SK-N-SH treated with all-trans-retinoic acid at 6 μM for 48 hours (cell line): ENCODE data around the gene FRMD1.

Experiments used
- ESRRG ChIP-seq: fragments of 250-450 bp; sonication (Bioruptor Pico); IDR thresholded peaks from 2 replicates; pipeline ENCODE4 v1.6.1; 2021; ENCODE audit warnings: mild to moderate bottlenecking
- TOX ChIP-seq: fragments of 250-450 bp; sonication (Bioruptor Pico); IDR thresholded peaks from 2 replicates; pipeline ENCODE4 v1.8.0; 2021; ENCODE audit warnings: mild to moderate bottlenecking, moderate library complexity, borderline replicate concordance
- ZFP30 ChIP-seq: fragments of 450-650 bp; formaldehyde crosslinking; IDR thresholded peaks from 2 replicates; pipeline ENCODE4 v1.5.0; 2022; ENCODE audit warnings: mild to moderate bottlenecking, moderate library complexity
- ZNF70 ChIP-seq: fragments of 450-650 bp; formaldehyde crosslinking; IDR thresholded peaks from 2 replicates; pipeline ENCODE4 v1.5.0; 2020; ENCODE audit warnings: mild to moderate bottlenecking, moderate library complexity
- TF ChIP-seq, protein P1 (sequence below): fragments of 250-450 bp; sonication (Bioruptor Pico); IDR thresholded peaks from 2 replicates; pipeline ENCODE4 v1.8.0; 2020; ENCODE audit warnings: mild to moderate bottlenecking, moderate library complexity, borderline replicate concordance

DNA sequence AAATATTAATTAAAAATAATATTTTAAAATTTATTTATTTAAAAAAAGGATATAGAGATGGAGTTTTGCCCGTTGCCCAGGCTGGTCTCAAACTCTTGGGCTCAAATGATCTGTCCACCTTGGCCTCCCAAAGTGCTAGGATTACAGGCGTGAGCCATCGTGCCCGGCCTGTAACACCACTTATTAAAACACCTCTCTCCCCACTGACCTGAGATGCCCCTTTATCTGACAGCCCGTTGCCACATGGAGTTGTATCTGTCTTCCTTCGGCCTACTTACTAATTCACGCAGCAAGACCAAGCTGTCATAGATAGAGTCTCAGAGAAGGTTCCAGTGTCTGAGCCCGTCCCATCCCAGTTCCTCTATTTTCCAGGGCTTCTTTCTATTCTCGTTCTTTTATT is 50.8 kb downstream of the FRMD1 start:
- TF ChIP-seq ZNF70 (CRISPR knock-in tag) (no peak), ESRRG (CRISPR knock-in tag) (no peak), TOX (CRISPR knock-in tag) (no peak), ZFP30 (CRISPR knock-in tag) (no peak)
- TF ChIP-seq, protein P1, sequence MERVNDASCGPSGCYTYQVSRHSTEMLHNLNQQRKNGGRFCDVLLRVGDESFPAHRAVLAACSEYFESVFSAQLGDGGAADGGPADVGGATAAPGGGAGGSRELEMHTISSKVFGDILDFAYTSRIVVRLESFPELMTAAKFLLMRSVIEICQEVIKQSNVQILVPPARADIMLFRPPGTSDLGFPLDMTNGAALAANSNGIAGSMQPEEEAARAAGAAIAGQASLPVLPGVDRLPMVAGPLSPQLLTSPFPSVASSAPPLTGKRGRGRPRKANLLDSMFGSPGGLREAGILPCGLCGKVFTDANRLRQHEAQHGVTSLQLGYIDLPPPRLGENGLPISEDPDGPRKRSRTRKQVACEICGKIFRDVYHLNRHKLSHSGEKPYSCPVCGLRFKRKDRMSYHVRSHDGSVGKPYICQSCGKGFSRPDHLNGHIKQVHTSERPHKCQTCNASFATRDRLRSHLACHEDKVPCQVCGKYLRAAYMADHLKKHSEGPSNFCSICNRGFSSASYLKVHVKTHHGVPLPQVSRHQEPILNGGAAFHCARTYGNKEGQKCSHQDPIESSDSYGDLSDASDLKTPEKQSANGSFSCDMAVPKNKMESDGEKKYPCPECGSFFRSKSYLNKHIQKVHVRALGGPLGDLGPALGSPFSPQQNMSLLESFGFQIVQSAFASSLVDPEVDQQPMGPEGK (CRISPR knock-in tag) = no peak
